ENCODE data around the gene HOXB3. TPM values are rescaled to one million over a fixed set of nuclear protein-coding genes. Genes with fewer than 3 reads are reported as not detected.
"Not testable (repeated sequence)": the region's sequence is repeated elsewhere in the genome, so short reads cannot be mapped to it uniquely, and the experiment has no call there.

HOXB3 gene
- total RNA-seq, 1 donor from 2014 or later, result not detected

DNA sequence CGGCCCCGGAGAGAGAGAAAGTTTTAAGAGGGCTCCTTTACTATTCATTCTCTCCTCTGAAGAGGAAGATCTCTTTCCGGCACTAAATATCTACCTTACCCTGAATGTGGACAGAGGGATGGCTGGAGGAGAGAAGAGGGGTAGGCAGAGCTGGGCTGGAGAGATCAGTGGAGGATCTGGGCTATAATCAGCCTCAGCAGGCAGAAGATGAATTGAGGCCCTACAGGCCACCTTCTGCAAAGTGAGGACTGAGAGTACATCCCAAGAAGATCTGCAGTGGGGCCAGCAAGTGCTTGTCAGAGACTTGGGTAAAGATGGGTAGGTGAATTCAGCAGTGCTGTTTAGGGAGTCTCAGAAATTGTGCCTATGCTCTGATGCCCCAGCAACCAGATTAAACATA is 52.7 kb downstream of the HOXB3 start:
- H3K4me1 ChIP-seq, result no peaks in the 10 kb centered on the region
- H2AFZ ChIP-seq (replicated peaks), result no peak overlapping the region
- H3K27ac Mint-ChIP-seq, result no peak overlapping the region
- H3K36me3 ChIP-seq, result no peaks in the 10 kb centered on the region
- peaks cover 3% of the 10 kb centered on the region for H3K9me3 Mint-ChIP-seq
- DNase-seq (ENCODE audit: low spot score), result no peak
- H3K4me3 Mint-ChIP-seq, result no peak overlapping the region
- peaks cover 100% of the 10 kb centered on the region for H3K27me3 ChIP-seq
- no peaks in the 10 kb centered on the region for H3K36me3 Mint-ChIP-seq
- no peaks in the 10 kb centered on the region for H3K4me1 Mint-ChIP-seq
- H3K27ac ChIP-seq, result no peak overlapping the region
- no peak overlapping the region for H3K9ac ChIP-seq
- H3K4me3 ChIP-seq, result no peak overlapping the region
- no peak overlapping the region for H3K4me2 ChIP-seq
- H3K79me2 ChIP-seq (ENCODE audit: low read depth), result no peaks in the 10 kb centered on the region
- no peaks in the 10 kb centered on the region for H3K9me3 ChIP-seq (ENCODE audit: low read depth)
- H4K20me1 ChIP-seq (ENCODE audit: low read depth), result peaks cover 20% of the 10 kb centered on the region
- H3F3A ChIP-seq (ENCODE audit: low read depth), result no peaks in the 10 kb centered on the region
- H3K27me3 Mint-ChIP-seq (ENCODE audit: insufficient read depth, low read depth), result peaks cover 75% of the 10 kb centered on the region
- TF ChIP-seq, protein P1, sequence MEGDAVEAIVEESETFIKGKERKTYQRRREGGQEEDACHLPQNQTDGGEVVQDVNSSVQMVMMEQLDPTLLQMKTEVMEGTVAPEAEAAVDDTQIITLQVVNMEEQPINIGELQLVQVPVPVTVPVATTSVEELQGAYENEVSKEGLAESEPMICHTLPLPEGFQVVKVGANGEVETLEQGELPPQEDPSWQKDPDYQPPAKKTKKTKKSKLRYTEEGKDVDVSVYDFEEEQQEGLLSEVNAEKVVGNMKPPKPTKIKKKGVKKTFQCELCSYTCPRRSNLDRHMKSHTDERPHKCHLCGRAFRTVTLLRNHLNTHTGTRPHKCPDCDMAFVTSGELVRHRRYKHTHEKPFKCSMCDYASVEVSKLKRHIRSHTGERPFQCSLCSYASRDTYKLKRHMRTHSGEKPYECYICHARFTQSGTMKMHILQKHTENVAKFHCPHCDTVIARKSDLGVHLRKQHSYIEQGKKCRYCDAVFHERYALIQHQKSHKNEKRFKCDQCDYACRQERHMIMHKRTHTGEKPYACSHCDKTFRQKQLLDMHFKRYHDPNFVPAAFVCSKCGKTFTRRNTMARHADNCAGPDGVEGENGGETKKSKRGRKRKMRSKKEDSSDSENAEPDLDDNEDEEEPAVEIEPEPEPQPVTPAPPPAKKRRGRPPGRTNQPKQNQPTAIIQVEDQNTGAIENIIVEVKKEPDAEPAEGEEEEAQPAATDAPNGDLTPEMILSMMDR (IDR thresholded peaks at IDR 0.05), result no peak
- TF ChIP-seq EZH2 (IDR thresholded peaks at IDR 0.05), result no peak
- no peak for TF ChIP-seq EZH2phosphoT487 (IDR thresholded peaks at IDR 0.05)

DNA sequence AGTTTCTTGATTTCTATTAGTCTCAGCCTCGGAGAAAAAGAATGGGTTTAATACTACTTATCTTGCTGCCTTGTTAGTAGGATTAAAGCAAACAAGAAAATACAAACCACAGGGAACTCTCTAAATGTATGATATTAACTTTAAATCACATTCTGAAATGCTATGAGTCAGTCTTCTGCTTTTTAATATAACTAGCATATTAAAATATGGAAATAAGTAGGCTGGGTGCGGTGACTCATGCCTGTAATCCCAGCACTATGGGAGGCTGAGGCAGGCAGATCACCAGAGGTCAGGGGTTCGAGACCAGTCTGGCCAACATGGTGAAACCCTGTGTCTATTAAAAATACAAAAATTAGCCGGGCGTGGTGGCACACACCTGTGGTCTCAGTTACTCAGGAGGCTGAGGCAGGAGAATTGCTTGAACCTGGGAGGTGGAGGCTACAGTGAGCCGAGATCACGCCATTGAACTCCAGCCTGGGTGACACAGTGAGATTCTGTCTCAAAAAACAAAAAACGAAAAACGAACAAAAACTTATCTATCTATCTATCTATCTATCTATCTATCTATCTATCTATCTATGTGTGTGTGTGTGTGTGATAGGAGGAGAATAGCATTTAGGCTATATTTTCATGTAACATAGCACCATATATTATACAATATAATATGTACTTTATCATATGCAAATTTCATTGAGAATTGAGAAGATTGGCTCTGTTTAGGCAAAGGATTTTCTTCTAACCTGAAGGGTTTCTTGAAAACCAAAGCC is 54.1 kb downstream of the HOXB3 start:
- H3K36me3 Mint-ChIP-seq; H3K4me3 ChIP-seq; H3K9me3 ChIP-seq (ENCODE audit: low read depth); DNase-seq (ENCODE audit: low spot score); H3K36me3 ChIP-seq; H3K79me2 ChIP-seq (ENCODE audit: low read depth); H3K27ac Mint-ChIP-seq; H3K9ac ChIP-seq; H2AFZ ChIP-seq (replicated peaks); H3K4me2 ChIP-seq; H3K4me1 ChIP-seq; H3K9me3 Mint-ChIP-seq; H3K4me1 Mint-ChIP-seq; H3K4me3 Mint-ChIP-seq; H3K27ac ChIP-seq; H3F3A ChIP-seq (ENCODE audit: low read depth): not testable (repeated sequence)
- peaks cover 100% of the 10 kb centered on the region for H3K27me3 ChIP-seq
- H3K27me3 Mint-ChIP-seq (ENCODE audit: insufficient read depth, low read depth), result peaks cover 76% of the 10 kb centered on the region
- H4K20me1 ChIP-seq (ENCODE audit: low read depth), result peaks cover 20% of the 10 kb centered on the region

DNA sequence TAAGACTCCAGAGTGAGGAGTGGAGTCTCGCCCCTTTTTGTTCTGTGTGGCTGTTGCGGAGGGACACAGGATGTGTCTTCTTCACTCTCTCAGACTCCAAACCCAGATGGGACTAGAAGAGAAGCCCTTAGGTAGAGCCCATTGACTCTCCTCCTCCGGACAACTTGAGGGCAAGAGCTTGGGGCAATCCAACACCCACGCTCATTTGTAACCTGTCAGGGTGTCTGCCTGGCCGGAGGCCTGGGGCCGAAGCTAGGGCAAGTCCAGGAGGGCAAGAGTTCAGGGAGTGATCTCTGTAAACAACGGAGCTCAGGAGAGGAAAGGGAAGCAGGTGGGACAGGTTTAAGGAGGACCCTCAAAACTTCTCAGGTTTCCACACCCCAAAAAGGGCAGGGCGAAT is 57.8 kb downstream of the HOXB3 start:
- H3K79me2 ChIP-seq (ENCODE audit: low read depth), result no peaks in the 10 kb centered on the region
- no peaks in the 10 kb centered on the region for H3K36me3 ChIP-seq
- peaks cover 100% of the 10 kb centered on the region for H3K27me3 ChIP-seq
- peaks cover 5% of the 10 kb centered on the region for H3F3A ChIP-seq (ENCODE audit: low read depth)
- H3K4me1 Mint-ChIP-seq, result peaks cover 2% of the 10 kb centered on the region
- H3K9ac ChIP-seq, result no peak overlapping the region
- H3K27ac ChIP-seq, result no peak overlapping the region
- H3K4me1 ChIP-seq, result no peaks in the 10 kb centered on the region
- no peak overlapping the region for H3K4me2 ChIP-seq
- no peak overlapping the region for H3K4me3 Mint-ChIP-seq
- no peak overlapping the region for H2AFZ ChIP-seq (replicated peaks)
- peaks cover 7% of the 10 kb centered on the region for H3K9me3 Mint-ChIP-seq
- no peaks in the 10 kb centered on the region for H3K9me3 ChIP-seq (ENCODE audit: low read depth)
- TF ChIP-seq EZH2 (IDR thresholded peaks at IDR 0.05), result no peak
- TF ChIP-seq EZH2phosphoT487 (IDR thresholded peaks at IDR 0.05), result no peak
- TF ChIP-seq, protein P1 (IDR thresholded peaks at IDR 0.05), result no peak
- H3K36me3 Mint-ChIP-seq, result no peaks in the 10 kb centered on the region
- no peak for DNase-seq (ENCODE audit: low spot score)
- H3K27me3 Mint-ChIP-seq (ENCODE audit: insufficient read depth, low read depth), result peaks cover 86% of the 10 kb centered on the region
- no peak overlapping the region for H3K4me3 ChIP-seq
- no peak overlapping the region for H3K27ac Mint-ChIP-seq
- H4K20me1 ChIP-seq (ENCODE audit: low read depth), result peaks cover 44% of the 10 kb centered on the region

DNA sequence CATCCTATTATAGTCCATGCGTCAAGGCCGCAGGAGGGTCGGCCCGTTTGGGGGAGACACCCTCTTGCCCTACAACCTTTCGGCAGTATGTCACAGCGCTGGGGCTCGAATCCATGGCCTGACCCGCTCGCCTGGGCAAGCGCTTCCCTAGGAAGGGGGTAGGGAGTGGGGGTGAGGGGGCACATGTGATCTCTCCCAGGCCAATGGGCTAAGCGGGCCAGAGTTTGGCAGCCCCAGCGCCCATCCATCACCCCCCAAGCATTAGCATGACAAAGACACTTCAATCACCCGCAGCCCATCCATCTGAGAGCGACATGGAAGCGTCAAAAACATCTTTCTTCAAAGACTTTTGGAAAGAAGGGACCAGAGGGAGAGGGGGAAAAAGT is 59.2 kb downstream of the HOXB3 start, which contains the start of gene HOXB1:
HOXB1 (minus strand) TSS at position 125 of the 386 bp plus-strand sequence; CDS start at position 18, 107 bp downstream.
- Histone ChIP-seq H2AFZ (replicated peaks) (no peak within 1 kb of the TSS), H3K36me3 (no peaks in the 10 kb centered on the region), H3K4me3 (no peak within 1 kb of the TSS), H3K9ac (no peak within 1 kb of the TSS), H3K79me2 (ENCODE audit: low read depth) (no peaks in the 10 kb centered on the region), H3K4me1 (no peaks in the 10 kb centered on the region), H4K20me1 (ENCODE audit: low read depth) (peaks cover 58% of the 10 kb centered on the region), H3K27ac (no peak within 1 kb of the TSS), H3K4me2 (no peak within 1 kb of the TSS), H3F3A (ENCODE audit: low read depth) (peaks cover 5% of the 10 kb centered on the region), H3K27me3 (peaks cover 100% of the 10 kb centered on the region), H3K9me3 (ENCODE audit: low read depth) (no peaks in the 10 kb centered on the region)
- H3K4me3 Mint-ChIP-seq, result no peak within 1 kb of the TSS
- peaks cover 86% of the 10 kb centered on the region for H3K27me3 Mint-ChIP-seq (ENCODE audit: insufficient read depth, low read depth)
- no peak for DNase-seq (ENCODE audit: low spot score)
- peak; percentile 32 for TF ChIP-seq EZH2phosphoT487 (IDR thresholded peaks at IDR 0.05)
- TF ChIP-seq EZH2 (IDR thresholded peaks at IDR 0.05), result peak; percentile 61
- TF ChIP-seq, protein P1 (IDR thresholded peaks at IDR 0.05), result no peak
- no peak within 1 kb of the TSS for H3K27ac Mint-ChIP-seq
- peaks cover 7% of the 10 kb centered on the region for H3K9me3 Mint-ChIP-seq
- no peaks in the 10 kb centered on the region for H3K36me3 Mint-ChIP-seq
- peaks cover 2% of the 10 kb centered on the region for H3K4me1 Mint-ChIP-seq

All from neural progenitor cell (in vitro differentiated cells).